ENCODE results near the gene THAP10.

THAP10 gene

GRCh38 chr15:70892002-70892911, at the start of gene THAP10, which contains the start of gene LRRC49:
Gene THAP10 (minus strand): TSS chr15:70892433. CDS start chr15:70892272, 161 bp downstream.
Gene LRRC49 (plus strand): TSS chr15:70892826. CDS start chr15:70892895, 69 bp downstream.
- no peaks in the 10 kb centered on the region for H3K79me2 ChIP-seq (ENCODE audit: control insufficient read depth, low read length)
- no peaks in the 10 kb centered on the region for H3F3A ChIP-seq (ENCODE audit: control insufficient read depth, insufficient read depth)
- H3K9me3 ChIP-seq (ENCODE audit: control insufficient read depth, insufficient read depth, low read length) = no peaks in the 10 kb centered on the region
- no peaks in the 10 kb centered on the region for H3K9me2 ChIP-seq (replicated peaks; ENCODE audit: control insufficient read depth, low read length)
- no peak within 1 kb of the TSS for H3K27ac ChIP-seq (ENCODE audit: low read depth, low read length)
- no peak within 1 kb of the TSS for H3K4me3 ChIP-seq (ENCODE audit: low read length)
- H3K4me2 ChIP-seq (ENCODE audit: low read length) = no peak within 1 kb of the TSS
- TF ChIP-seq CTCF (IDR thresholded peaks at IDR 0.05; ENCODE audit: low read depth, low read length, poor library complexity, severe bottlenecking) (no peak), EZH2phosphoT487 (IDR thresholded peaks at IDR 0.05; ENCODE audit: borderline replicate concordance, low read length) (no peak)
- no peaks in the 10 kb centered on the region for H3K36me3 ChIP-seq (ENCODE audit: control insufficient read depth, low read length)
- H3K4me1 ChIP-seq (ENCODE audit: control insufficient read depth, low read length) = no peaks in the 10 kb centered on the region
- H4K20me1 ChIP-seq (ENCODE audit: control insufficient read depth, insufficient read depth, low read depth, low read length) = no peaks in the 10 kb centered on the region
- no peaks in the 10 kb centered on the region for H3K27me3 ChIP-seq (ENCODE audit: control insufficient read depth, low read length)

- H3K4me3 ChIP-seq (ENCODE audit: low read length) = no peak overlapping the region
- no peak for TF ChIP-seq EZH2phosphoT487 (IDR thresholded peaks at IDR 0.05; ENCODE audit: borderline replicate concordance, low read length)
- TF ChIP-seq CTCF (IDR thresholded peaks at IDR 0.05; ENCODE audit: low read depth, low read length, poor library complexity, severe bottlenecking) = no peak
- no peaks in the 10 kb centered on the region; the same call in 1 of the 2 replicates for H3K27me3 ChIP-seq (ENCODE audit: control insufficient read depth, low read length)
- no peak overlapping the region for H3K27ac ChIP-seq (ENCODE audit: low read depth, low read length)
- H4K20me1 ChIP-seq (ENCODE audit: control insufficient read depth, insufficient read depth, low read depth, low read length) = no peaks in the 10 kb centered on the region
- no peaks in the 10 kb centered on the region for H3K4me1 ChIP-seq (ENCODE audit: control insufficient read depth, low read length)
- H3F3A ChIP-seq (ENCODE audit: control insufficient read depth, insufficient read depth) = no peaks in the 10 kb centered on the region
- no peaks in the 10 kb centered on the region for H3K9me2 ChIP-seq (replicated peaks; ENCODE audit: control insufficient read depth, low read length)
- H3K79me2 ChIP-seq (ENCODE audit: control insufficient read depth, low read length) = no peaks in the 10 kb centered on the region
- H3K9me3 ChIP-seq (ENCODE audit: control insufficient read depth, insufficient read depth, low read length) = no peaks in the 10 kb centered on the region
- H3K36me3 ChIP-seq (ENCODE audit: control insufficient read depth, low read length) = no peaks in the 10 kb centered on the region
- H3K4me2 ChIP-seq (ENCODE audit: low read length) = no peak overlapping the region
Measured at GRCh38 chr15:70936326-70936725, 44.1 kb upstream of the THAP10 start.

DNA sequence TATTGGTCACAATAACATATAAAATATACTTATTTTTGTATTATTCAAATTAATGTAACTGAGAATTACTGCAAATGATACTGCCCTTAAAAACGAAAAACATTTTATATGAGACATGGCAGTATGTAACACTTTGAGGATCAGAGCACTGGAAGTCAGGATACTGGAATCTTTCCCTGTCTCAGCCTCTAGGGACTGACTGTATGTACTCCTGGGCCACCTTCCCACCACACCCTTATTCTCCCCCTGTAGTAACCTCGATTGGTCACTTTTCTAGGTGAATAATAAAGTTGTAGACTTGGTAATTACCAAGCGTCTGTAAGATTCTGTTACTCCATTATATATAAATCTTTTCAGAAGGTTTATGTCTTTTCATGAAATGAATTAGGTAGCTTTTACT, 43.4 kb upstream of the THAP10 start:
- Histone ChIP-seq H3K27me3 (ENCODE audit: control insufficient read depth, low read length) (no peaks in the 10 kb centered on the region; the same call in 1 of the 2 replicates), H3K9me2 (replicated peaks; ENCODE audit: control insufficient read depth, low read length) (no peaks in the 10 kb centered on the region), H3K4me2 (ENCODE audit: low read length) (no peak overlapping the region), H3K4me1 (ENCODE audit: control insufficient read depth, low read length) (no peaks in the 10 kb centered on the region), H3K36me3 (ENCODE audit: control insufficient read depth, low read length) (no peaks in the 10 kb centered on the region), H3K4me3 (ENCODE audit: low read length) (no peak overlapping the region), H3K9me3 (ENCODE audit: control insufficient read depth, insufficient read depth, low read length) (no peaks in the 10 kb centered on the region), H3K79me2 (ENCODE audit: control insufficient read depth, low read length) (no peaks in the 10 kb centered on the region), H3F3A (ENCODE audit: control insufficient read depth, insufficient read depth) (no peaks in the 10 kb centered on the region), H3K27ac (ENCODE audit: low read depth, low read length) (no peak overlapping the region), H4K20me1 (ENCODE audit: control insufficient read depth, insufficient read depth, low read depth, low read length) (no peaks in the 10 kb centered on the region)
- TF ChIP-seq CTCF (IDR thresholded peaks at IDR 0.05; ENCODE audit: low read depth, low read length, poor library complexity, severe bottlenecking) = no peak
- TF ChIP-seq EZH2phosphoT487 (IDR thresholded peaks at IDR 0.05; ENCODE audit: borderline replicate concordance, low read length) = no peak

Data from DOHH2 (cell line).